ENCODE measurements around the gene ST3GAL6.

ST3GAL6 gene

DNA sequence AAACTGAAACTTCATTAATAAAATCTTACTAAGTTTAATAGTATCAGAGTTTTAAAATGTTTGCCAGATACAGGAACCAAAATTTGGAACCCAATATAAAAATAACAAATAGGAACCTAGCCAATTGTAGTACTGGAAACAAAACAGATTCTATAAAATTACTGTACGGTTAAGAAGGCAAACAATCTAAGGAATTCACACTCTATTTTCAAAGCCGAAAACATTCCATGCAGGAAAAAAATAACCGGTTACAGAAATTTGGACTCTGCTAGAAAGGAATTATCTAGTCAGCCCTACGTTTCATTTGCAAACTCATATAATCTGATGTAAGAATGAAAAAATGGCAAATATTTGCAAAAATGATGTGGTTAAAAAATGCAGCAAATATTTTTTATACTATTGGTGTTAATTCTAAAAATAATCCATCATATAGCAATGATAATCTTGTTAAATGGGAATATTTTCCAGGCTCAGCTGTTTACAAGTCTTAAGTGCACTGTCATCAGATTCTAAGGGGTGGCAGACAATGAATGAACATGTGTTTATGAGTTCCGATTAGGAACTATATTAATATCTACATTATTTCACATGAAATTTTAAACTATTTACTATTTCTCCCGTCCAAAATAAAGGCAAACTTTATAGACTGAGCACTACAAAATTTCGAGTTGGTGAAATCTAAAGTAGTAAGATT lies 80.3 kb downstream of the ST3GAL6 start:
- H3K27ac ChIP-seq (replicated peaks): no peak overlapping the region

More for the DNA sequence above, 80.3 kb downstream of the ST3GAL6 start:
- TF ChIP-seq, protein P1, sequence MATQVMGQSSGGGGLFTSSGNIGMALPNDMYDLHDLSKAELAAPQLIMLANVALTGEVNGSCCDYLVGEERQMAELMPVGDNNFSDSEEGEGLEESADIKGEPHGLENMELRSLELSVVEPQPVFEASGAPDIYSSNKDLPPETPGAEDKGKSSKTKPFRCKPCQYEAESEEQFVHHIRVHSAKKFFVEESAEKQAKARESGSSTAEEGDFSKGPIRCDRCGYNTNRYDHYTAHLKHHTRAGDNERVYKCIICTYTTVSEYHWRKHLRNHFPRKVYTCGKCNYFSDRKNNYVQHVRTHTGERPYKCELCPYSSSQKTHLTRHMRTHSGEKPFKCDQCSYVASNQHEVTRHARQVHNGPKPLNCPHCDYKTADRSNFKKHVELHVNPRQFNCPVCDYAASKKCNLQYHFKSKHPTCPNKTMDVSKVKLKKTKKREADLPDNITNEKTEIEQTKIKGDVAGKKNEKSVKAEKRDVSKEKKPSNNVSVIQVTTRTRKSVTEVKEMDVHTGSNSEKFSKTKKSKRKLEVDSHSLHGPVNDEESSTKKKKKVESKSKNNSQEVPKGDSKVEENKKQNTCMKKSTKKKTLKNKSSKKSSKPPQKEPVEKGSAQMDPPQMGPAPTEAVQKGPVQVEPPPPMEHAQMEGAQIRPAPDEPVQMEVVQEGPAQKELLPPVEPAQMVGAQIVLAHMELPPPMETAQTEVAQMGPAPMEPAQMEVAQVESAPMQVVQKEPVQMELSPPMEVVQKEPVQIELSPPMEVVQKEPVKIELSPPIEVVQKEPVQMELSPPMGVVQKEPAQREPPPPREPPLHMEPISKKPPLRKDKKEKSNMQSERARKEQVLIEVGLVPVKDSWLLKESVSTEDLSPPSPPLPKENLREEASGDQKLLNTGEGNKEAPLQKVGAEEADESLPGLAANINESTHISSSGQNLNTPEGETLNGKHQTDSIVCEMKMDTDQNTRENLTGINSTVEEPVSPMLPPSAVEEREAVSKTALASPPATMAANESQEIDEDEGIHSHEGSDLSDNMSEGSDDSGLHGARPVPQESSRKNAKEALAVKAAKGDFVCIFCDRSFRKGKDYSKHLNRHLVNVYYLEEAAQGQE (IDR thresholded peaks at IDR 0.05; ENCODE audit: insufficient replicate concordance, low read depth): no peak
- TF ChIP-seq SPI1 (IDR thresholded peaks at IDR 0.05; ENCODE audit: borderline replicate concordance, low read depth): no peak
- TF ChIP-seq, protein P2, sequence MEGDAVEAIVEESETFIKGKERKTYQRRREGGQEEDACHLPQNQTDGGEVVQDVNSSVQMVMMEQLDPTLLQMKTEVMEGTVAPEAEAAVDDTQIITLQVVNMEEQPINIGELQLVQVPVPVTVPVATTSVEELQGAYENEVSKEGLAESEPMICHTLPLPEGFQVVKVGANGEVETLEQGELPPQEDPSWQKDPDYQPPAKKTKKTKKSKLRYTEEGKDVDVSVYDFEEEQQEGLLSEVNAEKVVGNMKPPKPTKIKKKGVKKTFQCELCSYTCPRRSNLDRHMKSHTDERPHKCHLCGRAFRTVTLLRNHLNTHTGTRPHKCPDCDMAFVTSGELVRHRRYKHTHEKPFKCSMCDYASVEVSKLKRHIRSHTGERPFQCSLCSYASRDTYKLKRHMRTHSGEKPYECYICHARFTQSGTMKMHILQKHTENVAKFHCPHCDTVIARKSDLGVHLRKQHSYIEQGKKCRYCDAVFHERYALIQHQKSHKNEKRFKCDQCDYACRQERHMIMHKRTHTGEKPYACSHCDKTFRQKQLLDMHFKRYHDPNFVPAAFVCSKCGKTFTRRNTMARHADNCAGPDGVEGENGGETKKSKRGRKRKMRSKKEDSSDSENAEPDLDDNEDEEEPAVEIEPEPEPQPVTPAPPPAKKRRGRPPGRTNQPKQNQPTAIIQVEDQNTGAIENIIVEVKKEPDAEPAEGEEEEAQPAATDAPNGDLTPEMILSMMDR (IDR thresholded peaks at IDR 0.05; ENCODE audit: insufficient read depth, low read length): no peak
- no peak overlapping the region for H3K4me3 ChIP-seq (replicated peaks; ENCODE audit: insufficient read depth, low read length)
- no peaks in the 10 kb centered on the region for H3K27me3 ChIP-seq (ENCODE audit: insufficient read depth, poor library complexity, severe bottlenecking)
- DNase-seq (ENCODE audit: low read depth in 1 of 2, low spot score in 1 of 2): no peak

Measured in HL-60 (cell line).